NCI-H446 (cell line): ENCODE measurements around the gene SUPT20HL2.
"Not testable (repeated sequence)": the region's sequence is repeated elsewhere in the genome, so short reads cannot be mapped to it uniquely, and the experiment has no call there.

Source experiments
- DNase-seq, 2 experiments: peaks; one replicate each; lab custom pipeline; 2025; lab: John Stamatoyannopoulos, UW

The SUPT20HL2 gene

GRCh38 chrX:24314019-24314635 lies at the start of gene SUPT20HL2:
Gene SUPT20HL2 (minus strand): TSS chrX:24314069. CDS start chrX:24313315, 754 bp downstream.
- no peak for DNase-seq

- DNase-seq, result not testable (repeated sequence)
Observed at GRCh38 chrX:24362089-24362745, 48.3 kb upstream of the SUPT20HL2 start.

- DNase-seq, result no peak
Observed at GRCh38 chrX:24360272-24360671, 46.4 kb upstream of the SUPT20HL2 start, which contains the start of gene SUPT20HL1. Gene SUPT20HL1 (plus strand): TSS chrX:24360639. CDS start chrX:24362761, 2,122 bp downstream.

- DNase-seq, result no peak
Observed at GRCh38 chrX:24357106-24357505, 43.2 kb upstream of the SUPT20HL2 start.

GRCh38 chrX:24355095-24355494 lies 41.2 kb upstream of the SUPT20HL2 start:
- DNase-seq, result no peak

- no peak for DNase-seq
Observed at GRCh38 chrX:24350217-24350616, 36.3 kb upstream of the SUPT20HL2 start.

GRCh38 chrX:24347881-24348280 lies 34.0 kb upstream of the SUPT20HL2 start:
- DNase-seq, result no peak

GRCh38 chrX:24343719-24344118 lies 29.9 kb upstream of the SUPT20HL2 start:
- DNase-seq, result no peak

GRCh38 chrX:24341795-24342194 lies 27.9 kb upstream of the SUPT20HL2 start:
- DNase-seq, result no peak

- no peak for DNase-seq
Observed at GRCh38 chrX:24340501-24340900, 26.6 kb upstream of the SUPT20HL2 start.

- DNase-seq, result no peak
Observed at GRCh38 chrX:24339911-24340310, 26.0 kb upstream of the SUPT20HL2 start.

GRCh38 chrX:24335871-24336270 lies 22.0 kb upstream of the SUPT20HL2 start:
- no peak for DNase-seq

- no peak for DNase-seq
Observed at GRCh38 chrX:24334461-24334860, 20.6 kb upstream of the SUPT20HL2 start.

- DNase-seq, result no peak
Observed at GRCh38 chrX:24333371-24333770, 19.5 kb upstream of the SUPT20HL2 start.

GRCh38 chrX:24332878-24333277 lies 19.0 kb upstream of the SUPT20HL2 start:
- no peak for DNase-seq

GRCh38 chrX:24325231-24325630 lies 11.4 kb upstream of the SUPT20HL2 start:
- DNase-seq, result no peak

- no peak for DNase-seq
Observed at GRCh38 chrX:24321741-24322395, 8.0 kb upstream of the SUPT20HL2 start.

GRCh38 chrX:24317567-24317966 lies 3.7 kb upstream of the SUPT20HL2 start:
- no peak for DNase-seq

- DNase-seq, result no peak
Observed at GRCh38 chrX:24316111-24316510, 2.2 kb upstream of the SUPT20HL2 start.

GRCh38 chrX:24312249-24312607 lies 1.6 kb downstream of the SUPT20HL2 start:
- not testable (repeated sequence) for DNase-seq

- not testable (repeated sequence) for DNase-seq
Observed at GRCh38 chrX:24311507-24312248, 2.2 kb downstream of the SUPT20HL2 start.

- not testable (repeated sequence) for DNase-seq
Observed at GRCh38 chrX:24310916-24311315, 3.0 kb downstream of the SUPT20HL2 start.
